GM19025 (cell line): ENCODE measurements around the gene PLEKHS1.

Source experiments
- ATAC-seq: cut with Tn5 transposase; IDR thresholded peaks from one replicate; pipeline ENCODE4 v1.9.1; 2021; ENCODE audit warnings: mild to moderate bottlenecking, low read depth, moderate library complexity; ENCODE audit not compliant: unreplicated experiment

PLEKHS1 gene

DNA sequence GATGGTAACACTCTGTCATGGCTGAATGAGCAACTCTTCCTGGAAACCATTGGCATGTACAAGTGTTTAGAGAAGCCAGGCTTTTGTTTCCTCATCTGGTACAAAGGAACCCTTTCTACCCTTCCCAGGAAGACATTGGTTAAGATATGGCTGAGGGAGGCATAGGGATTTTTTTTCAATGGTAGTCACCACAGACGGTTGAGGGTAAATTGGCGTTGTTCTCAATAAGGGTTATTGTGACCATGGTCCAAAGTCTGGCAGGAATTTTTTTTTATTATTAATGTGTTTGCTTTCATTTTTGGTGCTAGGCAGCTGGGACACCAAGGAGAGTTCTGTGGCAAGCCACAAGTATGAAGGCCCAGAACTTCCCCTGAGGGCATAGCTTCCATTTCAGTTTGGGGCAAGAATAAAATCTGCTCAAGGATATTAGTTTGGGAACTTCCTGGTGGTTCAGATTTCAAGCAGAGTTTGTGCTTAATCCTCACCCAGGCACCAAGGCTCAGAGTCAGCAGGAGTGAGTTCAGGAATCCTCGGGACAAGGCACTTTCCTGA, at the start of gene PLEKHS1:
PLEKHS1 (plus strand) TSS at position 502 of the 552 bp plus-strand sequence. CDS start 3,596 bp downstream, outside the sequence.
- ATAC-seq: no peak

DNA sequence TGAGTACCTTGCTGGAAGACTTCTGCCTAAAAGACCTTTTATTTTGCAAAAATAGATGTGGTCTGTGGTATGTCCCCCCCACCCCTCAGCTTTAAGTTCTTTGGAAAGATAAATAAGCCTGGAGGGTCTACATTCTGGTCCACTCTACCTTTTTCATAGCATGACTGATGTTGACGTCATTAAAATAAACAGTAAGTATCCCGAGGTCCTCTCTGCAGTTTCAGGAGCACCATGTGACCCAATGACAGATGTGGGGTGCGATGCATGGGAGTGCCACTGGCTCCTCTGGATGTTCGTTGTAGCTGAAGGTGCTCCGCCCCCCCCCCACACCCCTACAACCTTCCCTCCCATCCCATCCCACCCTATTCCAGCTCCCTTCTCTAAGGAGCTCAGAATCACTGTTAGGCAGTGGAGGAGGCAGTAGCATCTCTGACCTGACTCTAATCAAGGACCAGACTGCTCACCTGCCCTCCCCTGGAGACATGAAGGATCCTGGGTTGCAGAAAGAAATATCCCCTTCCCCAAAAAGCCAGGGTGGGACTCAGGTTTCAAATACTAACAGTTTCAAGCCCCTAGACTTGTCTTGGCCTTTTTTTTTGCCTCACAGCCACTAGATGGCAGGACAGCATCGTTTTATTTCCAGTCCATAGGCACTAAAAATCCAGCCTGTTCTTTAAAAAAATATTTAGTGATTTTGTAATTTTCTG, 46.7 kb upstream of the PLEKHS1 start:
- no peak for ATAC-seq

DNA sequence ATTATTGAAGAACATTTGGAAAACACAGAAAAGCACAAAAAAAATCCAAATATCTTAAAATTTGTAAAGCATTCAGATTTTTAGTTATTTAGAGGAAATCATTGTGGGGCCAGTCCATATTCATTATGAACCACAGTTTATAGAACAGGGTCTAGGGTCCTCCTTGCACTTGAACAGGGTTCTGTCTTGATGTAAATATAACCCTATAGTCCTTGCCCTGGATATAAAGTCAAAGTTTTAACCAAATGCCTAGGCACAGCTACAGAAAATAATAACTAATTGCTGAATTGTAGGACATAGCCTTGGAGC, 46.2 kb upstream of the PLEKHS1 start:
- ATAC-seq: no peak

DNA sequence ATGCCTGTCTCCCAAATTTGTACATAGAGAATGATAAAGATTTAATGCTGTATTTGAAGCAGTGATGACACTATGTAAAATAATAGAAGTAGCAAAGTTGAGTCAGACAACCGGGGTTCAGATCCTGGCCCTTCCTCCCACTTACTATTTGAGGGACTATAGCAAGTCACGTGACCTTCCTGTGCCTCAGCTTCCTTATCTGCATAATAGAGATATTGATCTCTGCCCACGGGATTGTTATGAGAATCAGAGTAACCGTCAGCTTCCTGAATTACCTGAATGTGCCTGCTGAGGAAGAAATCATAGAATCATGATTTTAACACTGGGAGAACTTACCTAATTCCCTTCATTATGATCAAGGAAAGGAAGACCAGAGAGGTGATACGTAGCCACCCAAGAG, 44.9 kb upstream of the PLEKHS1 start:
- no peak for ATAC-seq

DNA sequence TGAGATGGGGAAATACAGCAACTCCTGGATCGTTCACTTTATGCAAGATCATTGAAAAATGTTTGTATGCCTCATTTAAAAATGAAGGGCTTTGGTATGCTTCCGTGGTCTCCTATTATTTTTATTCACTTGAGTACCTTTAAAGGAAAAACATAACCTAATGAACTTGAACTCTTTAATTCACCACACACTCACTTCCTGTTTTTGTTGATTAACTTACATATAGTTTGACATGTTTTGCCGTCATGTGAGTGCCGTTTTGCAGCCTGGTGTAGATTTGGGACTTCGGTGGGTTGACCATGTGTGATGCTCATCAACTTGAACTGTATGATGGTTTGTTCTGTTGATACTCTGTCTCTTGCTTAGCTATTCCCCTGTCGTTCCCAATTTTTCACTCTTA, 42.8 kb upstream of the PLEKHS1 start:
- no peak for ATAC-seq

DNA sequence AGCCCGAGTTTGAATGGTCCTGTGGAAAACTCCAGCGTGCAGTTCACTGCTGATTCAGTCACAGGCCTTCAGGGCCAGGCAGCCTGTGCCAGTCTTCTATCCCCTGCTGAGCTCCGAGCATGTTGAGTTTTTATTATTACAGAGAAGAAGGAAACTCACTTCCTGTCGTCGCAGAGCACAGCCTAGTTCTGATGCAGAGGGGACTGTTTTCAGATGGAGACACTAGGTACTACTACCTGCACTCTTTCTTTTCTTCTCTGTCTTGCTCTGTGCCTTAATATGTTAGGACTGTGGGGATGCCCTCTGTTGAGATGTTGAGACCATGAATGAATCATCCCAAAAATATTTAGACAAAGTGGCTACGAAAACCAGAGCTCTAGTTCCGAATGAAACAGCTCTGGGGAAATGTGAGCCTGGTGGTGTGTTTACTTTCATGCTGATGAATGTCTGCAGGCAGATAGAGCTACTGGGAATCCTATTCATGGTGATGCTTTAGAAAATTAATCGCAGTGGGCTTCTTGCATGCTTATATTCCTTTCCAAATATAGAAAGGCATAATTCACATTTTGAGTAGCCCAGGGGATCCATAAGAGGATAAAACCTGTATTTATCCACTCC, 42.2 kb upstream of the PLEKHS1 start:
- no peak for ATAC-seq

DNA sequence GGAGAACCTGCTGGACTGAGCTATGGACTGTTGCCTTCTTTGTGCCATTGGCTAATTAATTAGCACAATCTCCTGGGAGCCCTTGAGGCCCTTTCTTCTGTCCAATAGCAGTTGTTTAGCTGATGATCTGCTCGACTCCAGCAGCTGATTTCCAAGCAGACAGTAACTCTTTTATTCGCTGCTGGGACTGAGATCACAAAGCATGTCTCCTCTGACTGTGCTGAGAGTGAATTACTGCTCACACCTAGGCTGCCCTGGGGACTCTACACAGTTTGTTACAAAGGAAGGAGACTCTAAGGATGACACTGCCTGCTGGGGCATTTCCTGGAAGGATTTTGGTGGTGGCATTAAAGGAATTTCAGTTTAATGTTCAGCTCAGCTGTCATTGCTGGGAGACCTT, 40.3 kb upstream of the PLEKHS1 start:
- ATAC-seq: no peak

DNA sequence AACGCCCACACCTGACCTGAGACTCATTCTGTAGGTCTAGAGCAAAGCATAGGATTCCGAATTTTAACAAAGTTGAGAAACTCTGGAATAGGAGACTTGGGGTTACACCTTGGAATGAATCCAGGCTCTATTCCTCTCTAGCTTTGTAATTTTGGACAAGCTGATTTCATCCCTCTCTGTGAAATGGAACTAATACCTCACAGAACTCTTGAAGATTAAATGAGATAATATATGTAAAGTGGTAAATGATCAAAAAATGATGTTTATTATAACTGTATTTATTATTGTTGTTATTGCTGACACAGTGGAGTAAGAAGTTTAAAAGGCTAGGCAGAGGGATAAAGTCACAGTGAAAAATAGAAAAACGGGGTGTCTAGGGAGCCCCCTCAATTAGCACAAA, 39.5 kb upstream of the PLEKHS1 start:
- ATAC-seq: no peak

DNA sequence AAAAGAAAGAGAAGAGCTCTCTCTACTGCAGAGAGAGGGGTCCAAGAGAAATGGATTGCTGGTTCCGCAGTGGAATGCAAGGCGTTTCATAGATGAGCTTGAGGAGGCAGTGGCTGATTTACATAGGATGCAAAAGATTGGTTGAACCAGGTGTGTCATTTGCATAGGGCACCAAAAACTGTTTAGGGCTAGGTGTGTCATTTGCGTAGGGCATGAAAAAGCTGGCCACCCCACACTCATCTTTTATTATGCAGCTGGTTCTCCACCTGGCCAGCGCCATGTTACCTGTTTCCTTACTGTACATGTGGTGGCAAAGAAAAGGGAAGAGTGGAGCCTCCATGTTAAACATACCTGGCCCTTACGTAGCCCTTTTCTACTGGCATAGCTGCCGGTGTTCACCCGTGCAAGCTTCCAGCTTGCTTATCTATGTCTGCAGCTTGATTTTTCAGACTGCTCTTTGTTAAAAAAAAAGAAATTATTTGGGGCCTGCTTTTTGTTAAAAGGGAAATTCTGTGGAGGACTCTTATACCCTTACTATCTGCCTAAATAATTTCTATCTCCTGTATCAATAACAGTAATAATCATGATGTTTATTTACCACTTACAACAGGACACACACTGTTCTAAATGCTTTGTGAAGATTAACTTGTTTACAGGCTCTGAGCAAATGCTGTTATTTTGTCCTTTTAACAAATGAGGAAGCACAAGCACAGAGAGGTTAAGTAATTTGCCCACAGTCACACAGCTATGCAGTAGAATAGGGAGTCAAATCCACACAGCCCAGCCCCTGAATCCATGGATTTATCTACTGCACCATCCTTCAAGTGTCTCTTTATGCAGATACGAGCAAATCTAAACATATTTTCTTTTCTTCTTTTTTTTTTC, 38.5 kb upstream of the PLEKHS1 start:
- ATAC-seq: no peak

DNA sequence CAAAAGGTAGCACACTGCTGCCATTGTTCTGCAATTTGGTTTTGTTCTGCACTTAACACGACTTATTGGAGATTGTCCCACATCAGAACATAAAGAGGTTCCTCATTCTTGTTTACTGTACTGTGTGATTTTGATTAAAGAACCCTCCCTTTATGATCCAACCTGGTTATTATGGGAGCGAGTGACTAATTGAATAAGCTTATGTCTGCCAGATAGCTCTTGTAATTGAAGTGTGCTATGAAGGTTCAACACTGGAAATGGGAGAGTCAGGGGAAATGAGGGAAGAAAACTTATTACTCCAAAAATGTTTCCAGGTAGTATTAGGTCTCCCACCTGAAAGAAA, 37.9 kb upstream of the PLEKHS1 start:
- no peak for ATAC-seq

DNA sequence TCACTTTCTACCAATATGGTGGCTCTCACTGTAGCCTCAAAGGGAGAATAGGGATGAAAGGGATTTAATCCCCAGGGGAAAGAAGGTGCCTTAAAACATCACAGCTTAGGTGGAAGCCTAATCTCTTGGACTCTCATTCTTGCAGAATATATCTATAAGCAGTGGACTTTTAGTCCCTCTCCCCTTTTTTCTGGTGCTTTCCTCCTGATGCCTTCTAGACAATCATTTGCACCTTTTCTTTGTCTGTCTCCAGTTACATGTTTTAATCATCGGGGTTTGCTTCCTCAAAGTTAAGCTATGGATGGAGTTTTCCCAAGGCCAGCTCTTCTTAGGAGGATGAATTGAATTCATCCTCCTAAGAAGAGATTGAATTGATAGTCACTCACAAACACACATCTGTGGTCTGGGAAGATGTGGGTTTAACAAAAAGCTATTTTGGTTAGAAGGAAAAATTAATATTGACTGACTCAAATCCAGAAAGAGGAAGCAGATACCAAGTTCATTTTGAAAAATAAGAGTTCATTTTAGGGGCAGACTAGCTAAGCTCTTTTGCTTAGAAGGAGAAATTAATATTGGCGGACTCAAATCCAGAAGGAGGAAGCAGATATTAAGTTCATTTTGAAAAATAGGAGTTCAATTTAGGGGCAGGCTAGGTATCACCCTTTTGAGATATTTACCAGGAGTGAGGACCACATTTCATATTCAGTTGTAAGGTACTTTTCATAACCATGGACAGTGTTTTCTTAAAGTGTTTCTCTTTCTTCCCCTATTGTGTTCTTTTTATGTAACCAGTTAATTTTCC, 35.2 kb upstream of the PLEKHS1 start:
- ATAC-seq: no peak

DNA sequence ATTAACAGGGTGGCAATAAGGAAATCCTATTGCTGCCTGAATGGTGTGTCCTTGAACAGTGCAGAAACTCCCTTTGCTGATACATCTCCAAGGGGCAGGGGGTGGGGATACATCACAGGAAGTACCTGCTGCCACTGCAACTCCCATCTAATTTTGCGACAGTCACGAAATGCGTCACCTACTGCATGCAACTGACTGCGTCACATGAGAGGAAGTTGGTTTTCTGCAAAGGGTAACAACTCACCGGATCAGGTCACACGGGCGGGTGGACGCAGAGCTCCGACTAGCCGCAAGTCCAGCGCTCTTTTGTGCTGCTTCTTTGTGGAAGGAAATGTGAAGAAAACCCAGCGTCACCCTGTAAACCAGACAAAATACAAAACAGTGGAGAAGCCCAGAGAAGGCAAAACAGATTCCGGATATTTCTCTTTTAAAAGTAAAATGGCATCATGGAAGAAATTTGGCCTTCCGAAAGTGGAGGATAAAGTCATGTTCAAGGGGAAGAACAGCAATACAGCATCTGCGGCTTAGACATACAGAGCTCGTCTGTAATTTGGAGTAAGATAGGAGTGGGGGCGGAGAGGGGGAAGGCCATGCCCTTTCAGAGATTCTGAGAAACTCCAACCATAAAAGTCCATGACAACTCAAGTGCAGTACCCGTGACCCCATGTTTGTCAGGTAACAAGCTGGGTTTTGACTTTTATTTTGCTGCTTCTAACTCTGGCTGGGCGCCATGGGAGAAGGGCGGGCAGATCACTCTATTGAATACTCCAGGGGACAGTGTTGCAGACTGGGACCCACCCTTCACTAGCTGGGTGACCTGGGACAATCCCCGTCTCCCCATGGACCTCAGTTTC, 32.3 kb upstream of the PLEKHS1 start:
- ATAC-seq: no peak

DNA sequence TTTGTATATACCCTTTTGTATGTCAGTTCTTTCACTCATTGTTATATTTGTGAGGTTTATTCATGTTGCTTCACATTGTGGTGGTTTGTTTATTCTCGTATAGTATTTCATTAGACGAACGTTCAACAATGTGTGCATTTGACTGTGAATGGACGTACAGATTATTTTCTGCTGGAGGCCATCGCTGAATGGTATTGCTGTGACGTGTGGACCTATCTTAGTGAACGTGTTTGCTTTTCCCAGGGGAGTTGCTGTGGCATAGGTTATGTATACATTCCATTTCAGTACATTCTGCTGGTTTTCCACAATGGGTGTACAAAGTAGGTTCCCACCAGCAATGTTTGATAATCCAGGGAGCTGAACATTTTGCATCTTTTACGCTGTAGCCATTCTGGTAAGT, 31.1 kb upstream of the PLEKHS1 start:
- no peak for ATAC-seq

DNA sequence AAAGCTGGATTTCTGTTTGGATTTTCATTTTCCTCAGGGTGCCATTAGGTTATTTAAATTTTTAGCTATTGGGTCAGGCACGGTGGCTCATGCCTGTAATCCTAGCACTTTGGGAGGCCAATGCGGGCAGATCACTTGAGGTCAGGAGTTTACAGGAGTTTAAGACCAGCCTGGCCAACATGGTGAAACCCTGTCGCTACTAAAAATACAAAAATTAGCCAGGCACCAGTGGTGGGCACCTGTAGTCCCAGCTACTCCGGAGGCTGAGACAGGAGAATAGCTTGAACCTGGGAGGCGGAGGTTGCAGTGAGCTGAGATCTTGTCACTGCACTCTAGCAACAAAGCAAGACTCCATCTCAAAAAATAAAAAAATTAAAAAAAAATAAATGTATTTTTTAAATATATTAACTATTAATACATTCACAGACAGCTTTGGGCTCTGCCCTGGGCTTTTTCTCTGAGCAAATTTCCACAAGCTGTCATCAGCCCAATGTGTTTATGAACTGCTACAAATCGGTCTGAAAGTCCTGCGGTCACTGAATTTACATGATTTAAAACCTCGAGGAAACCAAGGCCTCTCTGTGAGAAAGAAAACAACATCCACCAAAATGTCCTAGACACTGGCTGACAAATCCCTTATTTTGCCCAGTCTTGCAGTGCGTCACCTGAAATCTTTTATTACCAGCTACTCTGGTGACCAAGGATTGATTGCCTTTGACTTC, 19.2 kb upstream of the PLEKHS1 start:
- no peak for ATAC-seq

DNA sequence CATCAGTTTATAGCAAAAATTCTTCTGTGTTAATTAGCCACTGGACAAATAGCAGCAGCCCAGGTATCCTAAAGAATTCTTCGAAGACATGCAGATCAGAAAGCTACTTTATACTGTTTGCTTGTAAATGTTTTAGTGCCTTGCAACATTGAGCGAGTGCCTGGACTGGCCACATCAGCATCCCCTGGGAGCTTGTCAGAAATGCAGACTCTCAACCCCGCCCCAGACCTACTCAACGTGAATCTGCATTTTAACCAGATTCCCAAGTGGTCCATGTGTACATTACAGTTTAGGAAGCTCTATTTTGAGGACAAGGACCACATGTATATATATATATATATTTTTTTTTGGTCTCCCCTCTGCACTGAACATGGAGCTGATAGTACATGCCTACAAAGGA, 18.5 kb upstream of the PLEKHS1 start:
- ATAC-seq: no peak

DNA sequence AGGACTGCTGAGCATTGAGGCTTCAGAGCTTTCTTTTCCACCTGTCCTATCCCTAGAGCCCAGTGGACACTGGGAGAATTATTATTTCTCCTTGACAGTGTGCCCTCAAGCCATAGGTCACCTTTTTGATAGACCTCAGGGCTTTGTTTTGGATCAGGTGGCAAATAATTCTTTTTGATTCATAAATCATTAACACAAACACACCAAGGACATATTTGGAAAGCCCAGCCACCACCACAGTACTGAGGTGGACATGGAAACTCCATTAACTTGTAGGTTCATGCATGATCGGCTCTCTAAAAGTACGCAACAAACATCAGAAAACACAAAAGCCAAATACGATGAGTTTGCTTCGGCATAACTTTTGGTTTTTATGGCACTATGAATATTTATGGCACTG, 17.8 kb upstream of the PLEKHS1 start:
- ATAC-seq: no peak

DNA sequence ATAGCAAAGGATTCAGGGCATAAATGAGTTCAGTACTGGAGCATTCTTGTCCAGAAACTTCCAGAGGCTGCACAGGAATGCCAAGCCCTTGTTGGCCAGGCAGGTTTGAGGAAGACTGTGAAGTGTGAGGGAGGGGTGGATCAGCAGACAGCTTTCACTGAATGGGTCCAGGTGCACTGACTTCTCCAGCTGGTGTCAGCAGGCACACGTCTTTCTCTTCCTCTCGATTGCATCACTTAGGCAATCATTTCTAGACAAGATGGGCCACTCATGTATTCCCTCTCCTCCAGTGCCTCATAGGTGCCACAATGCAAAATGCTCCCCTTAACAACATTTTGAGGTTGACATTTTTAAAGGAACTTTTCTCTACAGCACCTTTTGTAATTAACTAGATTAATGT, 15.6 kb upstream of the PLEKHS1 start:
- peak; percentile 84 for ATAC-seq

DNA sequence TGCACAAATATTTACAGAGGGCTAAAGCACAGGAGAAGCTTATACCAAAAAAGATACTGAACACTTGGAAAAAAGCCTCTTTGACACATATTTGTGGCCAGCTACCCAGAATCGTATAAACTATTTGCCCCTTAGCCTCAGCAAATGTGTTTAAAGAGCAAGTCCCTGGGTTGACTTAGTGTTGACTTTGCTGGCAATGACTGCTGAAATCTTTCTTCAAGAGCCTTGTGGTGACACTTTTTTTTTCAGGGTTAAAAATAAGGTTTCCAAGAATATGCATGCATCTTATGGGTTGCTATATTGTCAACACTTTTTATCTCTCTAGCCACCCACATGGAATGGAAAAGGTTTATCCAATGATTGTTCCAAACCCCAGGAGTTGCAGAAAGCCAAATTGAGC, 14.9 kb upstream of the PLEKHS1 start:
- no peak for ATAC-seq

DNA sequence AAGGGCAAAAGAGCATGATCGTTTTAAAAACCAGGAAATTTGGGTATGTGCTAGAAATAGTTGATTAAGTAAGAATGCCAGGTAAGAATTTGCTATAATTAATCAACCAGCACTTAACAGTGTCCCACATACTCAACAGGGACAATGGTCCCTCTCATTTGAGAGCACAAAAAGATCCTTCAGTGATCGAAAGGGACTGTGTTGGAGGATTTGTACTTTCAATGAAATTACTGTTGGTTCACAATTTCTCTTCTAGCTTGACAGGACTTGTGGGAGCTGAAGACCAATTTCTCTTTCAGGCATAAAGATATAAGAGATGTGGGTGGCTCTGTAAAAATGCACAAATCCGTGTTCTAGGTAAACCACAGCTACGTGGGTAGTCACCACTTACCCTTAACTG, 12.5 kb upstream of the PLEKHS1 start:
- no peak for ATAC-seq
